GM12801 (cell line): Measurements from ENCODE around the gene HCFC1.

Experiments
- TF ChIP-seq, protein P1 (sequence below): IDR thresholded peaks from one replicate; pipeline ENCODE4 v1.5.1; 2011; ENCODE audit warnings: control low read depth; ENCODE audit not compliant: insufficient read length; ENCODE audit errors: extremely low read depth

Gene HCFC1

DNA sequence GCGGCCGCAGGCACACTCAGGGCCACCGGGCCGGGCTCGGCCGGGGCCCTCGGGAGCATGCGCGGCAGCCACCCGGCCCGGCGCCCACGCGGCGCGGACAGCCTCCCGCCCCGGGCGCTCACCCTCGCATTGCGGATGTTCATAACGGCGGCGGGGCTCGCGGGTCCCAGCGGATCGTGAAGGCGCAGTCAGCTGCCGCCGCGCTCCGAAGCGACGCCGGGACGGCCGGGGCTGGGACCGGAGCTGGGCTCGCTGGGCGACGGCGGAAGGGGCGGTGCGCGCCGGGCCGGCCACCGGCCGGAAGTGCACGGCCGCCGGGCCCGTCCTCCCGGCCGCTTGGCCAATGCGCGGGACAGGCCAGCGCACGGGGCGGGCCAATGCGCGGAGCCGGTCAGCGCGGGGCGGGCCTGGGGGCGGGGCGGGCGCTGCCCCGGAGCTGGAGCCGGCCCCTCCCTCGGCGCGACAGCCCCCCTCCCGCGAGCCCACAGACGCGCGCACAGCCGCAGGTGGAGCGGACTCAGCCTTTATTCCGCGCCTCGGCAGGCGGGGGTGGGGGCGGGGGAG lies 36.8 kb downstream of the HCFC1 start, which contains the start of gene NAA10:
Gene NAA10 (minus strand): TSS at position 276 of the 564 bp plus-strand sequence. CDS start 133 bp downstream, at position 143.
- TF ChIP-seq, protein P1, sequence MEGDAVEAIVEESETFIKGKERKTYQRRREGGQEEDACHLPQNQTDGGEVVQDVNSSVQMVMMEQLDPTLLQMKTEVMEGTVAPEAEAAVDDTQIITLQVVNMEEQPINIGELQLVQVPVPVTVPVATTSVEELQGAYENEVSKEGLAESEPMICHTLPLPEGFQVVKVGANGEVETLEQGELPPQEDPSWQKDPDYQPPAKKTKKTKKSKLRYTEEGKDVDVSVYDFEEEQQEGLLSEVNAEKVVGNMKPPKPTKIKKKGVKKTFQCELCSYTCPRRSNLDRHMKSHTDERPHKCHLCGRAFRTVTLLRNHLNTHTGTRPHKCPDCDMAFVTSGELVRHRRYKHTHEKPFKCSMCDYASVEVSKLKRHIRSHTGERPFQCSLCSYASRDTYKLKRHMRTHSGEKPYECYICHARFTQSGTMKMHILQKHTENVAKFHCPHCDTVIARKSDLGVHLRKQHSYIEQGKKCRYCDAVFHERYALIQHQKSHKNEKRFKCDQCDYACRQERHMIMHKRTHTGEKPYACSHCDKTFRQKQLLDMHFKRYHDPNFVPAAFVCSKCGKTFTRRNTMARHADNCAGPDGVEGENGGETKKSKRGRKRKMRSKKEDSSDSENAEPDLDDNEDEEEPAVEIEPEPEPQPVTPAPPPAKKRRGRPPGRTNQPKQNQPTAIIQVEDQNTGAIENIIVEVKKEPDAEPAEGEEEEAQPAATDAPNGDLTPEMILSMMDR, result no peak

GRCh38 chrX:153934148-153934761 lies 37.4 kb downstream of the HCFC1 start:
- TF ChIP-seq, protein P1, result no peak

DNA sequence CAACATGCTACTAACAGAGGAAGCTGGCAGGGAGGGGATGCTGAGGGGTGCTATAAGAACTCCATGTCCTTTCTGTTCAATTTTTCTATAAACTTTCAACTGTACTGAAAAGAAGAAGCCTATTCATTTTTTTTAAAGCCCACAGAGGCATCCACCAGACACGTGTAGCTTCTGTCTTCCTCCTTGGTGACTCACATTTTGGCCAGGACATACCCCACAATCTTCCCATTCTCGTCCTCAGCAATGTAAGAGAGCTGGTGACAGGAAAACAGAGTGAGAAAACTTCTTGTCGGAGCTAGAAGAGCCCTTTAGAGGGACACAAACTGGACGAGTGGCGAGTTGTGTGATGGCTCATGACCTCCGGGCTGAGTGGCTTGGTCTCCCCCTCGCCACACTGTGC lies 37.9 kb downstream of the HCFC1 start:
- TF ChIP-seq, protein P1, result no peak

DNA sequence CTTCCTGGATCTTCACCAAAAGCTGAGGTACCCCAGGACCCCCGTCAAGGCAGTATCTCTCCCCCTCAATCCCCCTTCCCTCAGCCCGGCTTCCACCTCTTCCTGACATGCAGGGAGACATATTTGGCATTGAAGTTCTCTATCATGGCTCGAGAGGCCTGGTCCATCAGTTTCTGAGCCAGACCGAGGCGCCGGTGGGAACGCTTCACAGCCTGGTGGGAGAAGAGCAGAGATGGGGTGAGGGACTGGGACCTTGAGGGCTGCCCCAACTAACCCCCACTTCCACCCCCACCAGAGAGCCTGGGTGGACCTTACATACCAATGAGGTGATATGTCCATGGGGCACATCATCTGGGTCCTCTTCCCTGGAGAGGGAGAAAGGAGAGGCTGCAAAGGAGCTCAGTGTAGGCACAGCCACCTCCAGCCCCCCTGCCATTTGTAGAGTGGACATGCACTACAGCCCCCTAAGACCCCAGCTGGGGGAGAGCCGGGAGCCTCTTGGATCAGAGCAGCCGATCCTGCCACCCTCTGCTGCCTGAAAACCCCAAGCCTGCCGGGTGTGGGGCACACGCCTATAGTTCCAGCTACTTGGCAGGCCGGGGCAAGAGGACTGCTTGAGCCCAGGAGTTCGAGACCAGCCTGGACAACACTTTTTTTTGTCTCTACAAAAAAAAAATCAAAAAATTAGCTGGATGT lies 39.2 kb downstream of the HCFC1 start:
- TF ChIP-seq, protein P1, result no peak

DNA sequence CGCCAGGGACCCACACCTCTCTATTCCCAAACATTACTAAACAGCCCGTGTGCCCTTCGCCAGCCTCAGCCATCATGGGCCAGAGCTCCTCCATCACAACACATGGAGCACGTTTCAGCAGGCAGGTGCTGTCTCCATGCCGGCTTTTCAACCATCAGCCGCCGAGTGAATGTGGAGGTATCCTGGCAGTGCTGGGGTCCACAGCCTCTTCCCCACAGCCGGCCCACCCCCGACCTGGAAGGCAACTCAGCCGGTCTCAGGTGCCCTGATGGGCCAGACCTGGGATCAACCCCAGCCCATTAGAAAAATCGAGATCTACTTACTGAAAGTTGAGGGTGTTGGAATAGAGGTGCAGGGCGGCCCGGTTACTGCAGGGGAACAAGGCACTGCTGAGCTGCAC lies 39.9 kb downstream of the HCFC1 start:
- TF ChIP-seq, protein P1, result no peak

- TF ChIP-seq, protein P1, result no peak
Measured at GRCh38 chrX:153931151-153931550, 40.5 kb downstream of the HCFC1 start.

GRCh38 chrX:153930011-153930910 lies 41.4 kb downstream of the HCFC1 start:
- TF ChIP-seq, protein P1, result no peak
